HFF-Myc (cell line): Measurements from ENCODE around the gene SPINK9.
"Not testable (repeated sequence)": the region's sequence is repeated elsewhere in the genome, so short reads cannot be mapped to it uniquely, and the experiment has no call there.

Source experiments
- DNase-seq: peaks from one replicate; pipeline ENCODE4 v3.0.0-alpha.2; 2011; ENCODE audit warnings: low read depth; ENCODE audit errors: extremely low read depth
- H3K4me3 ChIP-seq: replicated peaks from 2 replicates; pipeline ENCODE4 v1.5.1; 2011; ENCODE audit warnings: low read depth, mild to moderate bottlenecking, control low read depth, low read length
- TF ChIP-seq, protein P1 (sequence below): IDR thresholded peaks from 2 replicates; pipeline ENCODE4 v1.5.1; 2012; ENCODE audit warnings: mild to moderate bottlenecking, low read depth, low read length, control low read depth; ENCODE audit errors: missing control alignments

SPINK9 gene

DNA sequence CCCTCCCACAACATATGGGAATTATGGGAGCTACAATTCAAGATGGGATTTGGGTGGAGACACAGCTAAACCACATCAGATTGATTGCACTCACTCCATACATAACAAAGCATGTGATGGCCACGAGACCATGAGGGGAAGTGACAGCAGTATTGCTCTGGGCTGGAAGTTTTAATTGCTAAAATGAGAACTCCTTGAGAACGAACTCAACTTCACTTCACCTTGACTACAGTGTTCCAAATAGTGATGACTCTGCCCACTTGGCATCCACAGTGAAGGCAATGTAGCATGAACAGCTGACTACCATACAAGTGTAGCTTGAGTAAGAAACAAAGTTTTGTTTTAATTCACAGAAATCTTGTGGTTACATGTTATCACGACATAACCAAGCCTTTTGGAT is 23.9 kb upstream of the SPINK9 start:
- DNase-seq, result no peak
- H3K4me3 ChIP-seq, result no peak overlapping the region
- TF ChIP-seq, protein P1, sequence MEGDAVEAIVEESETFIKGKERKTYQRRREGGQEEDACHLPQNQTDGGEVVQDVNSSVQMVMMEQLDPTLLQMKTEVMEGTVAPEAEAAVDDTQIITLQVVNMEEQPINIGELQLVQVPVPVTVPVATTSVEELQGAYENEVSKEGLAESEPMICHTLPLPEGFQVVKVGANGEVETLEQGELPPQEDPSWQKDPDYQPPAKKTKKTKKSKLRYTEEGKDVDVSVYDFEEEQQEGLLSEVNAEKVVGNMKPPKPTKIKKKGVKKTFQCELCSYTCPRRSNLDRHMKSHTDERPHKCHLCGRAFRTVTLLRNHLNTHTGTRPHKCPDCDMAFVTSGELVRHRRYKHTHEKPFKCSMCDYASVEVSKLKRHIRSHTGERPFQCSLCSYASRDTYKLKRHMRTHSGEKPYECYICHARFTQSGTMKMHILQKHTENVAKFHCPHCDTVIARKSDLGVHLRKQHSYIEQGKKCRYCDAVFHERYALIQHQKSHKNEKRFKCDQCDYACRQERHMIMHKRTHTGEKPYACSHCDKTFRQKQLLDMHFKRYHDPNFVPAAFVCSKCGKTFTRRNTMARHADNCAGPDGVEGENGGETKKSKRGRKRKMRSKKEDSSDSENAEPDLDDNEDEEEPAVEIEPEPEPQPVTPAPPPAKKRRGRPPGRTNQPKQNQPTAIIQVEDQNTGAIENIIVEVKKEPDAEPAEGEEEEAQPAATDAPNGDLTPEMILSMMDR, result no peak

DNA sequence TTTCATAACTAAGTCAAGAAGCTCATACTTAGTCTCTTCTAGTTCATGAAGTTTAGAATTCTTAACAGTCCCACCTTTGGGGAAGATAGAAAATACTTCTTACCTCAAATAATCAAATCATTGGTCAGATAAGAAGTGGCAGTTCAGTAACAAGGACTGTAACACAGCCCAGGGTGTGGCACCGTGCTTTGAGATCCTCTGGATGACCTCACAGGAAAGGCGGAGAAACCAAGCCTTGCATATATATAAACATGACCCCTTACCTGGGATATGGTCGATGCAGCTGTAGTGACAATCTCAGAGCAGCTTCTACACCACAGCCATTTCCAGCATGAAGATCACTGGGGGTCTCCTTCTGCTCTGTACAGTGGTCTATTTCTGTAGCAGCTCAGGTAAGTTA is 23.2 kb upstream of the SPINK9 start, which contains the start of gene SPINK7:
Gene SPINK7 (plus strand): TSS at position 271 of the 400 bp plus-strand sequence. CDS start 61 bp downstream, at position 332.
- DNase-seq, result no peak
- H3K4me3 ChIP-seq, result no peak within 1 kb of the TSS
- TF ChIP-seq, protein P1, result no peak

DNA sequence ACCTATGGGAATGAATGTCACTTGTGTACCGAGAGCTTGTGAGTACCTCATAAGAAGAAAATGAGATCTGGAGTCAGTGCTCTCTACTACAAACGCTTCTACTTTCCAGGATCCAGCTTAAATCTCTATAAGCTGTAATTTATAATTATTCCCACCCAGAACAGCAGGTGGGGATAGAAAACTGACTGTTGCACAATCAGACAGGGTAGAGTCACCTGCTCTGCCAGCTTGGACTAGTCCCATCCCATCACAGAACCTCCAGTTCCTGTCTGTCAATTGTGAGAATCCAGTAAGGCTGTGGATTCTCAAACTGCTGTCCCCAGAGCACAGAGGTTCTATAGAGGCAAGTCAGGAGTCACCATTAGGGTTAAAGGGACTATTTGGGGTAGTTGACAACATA is 21.2 kb upstream of the SPINK9 start:
- TF ChIP-seq, protein P1, result no peak
- DNase-seq, result no peak
- no peak overlapping the region for H3K4me3 ChIP-seq

DNA sequence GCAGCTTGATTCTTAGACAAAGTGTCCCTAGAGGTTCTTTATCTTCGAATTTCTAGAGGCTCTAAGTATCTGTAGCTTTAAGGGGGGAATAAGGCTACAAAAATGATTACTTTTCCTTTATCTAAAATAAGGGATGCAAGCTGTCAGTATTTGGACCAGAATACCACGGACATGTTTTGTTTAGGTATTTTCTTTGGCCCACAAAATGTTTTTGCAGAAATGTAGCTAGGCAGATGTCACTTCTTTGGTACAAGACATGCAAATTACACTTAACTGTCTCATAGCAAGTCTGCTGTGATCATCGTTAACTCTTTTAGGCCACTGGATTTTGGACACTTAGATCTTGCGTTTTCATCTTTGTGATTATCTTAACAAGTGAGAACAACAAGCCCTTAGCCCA is 20.6 kb upstream of the SPINK9 start:
- TF ChIP-seq, protein P1, result no peak
- no peak for DNase-seq
- no peak overlapping the region for H3K4me3 ChIP-seq

DNA sequence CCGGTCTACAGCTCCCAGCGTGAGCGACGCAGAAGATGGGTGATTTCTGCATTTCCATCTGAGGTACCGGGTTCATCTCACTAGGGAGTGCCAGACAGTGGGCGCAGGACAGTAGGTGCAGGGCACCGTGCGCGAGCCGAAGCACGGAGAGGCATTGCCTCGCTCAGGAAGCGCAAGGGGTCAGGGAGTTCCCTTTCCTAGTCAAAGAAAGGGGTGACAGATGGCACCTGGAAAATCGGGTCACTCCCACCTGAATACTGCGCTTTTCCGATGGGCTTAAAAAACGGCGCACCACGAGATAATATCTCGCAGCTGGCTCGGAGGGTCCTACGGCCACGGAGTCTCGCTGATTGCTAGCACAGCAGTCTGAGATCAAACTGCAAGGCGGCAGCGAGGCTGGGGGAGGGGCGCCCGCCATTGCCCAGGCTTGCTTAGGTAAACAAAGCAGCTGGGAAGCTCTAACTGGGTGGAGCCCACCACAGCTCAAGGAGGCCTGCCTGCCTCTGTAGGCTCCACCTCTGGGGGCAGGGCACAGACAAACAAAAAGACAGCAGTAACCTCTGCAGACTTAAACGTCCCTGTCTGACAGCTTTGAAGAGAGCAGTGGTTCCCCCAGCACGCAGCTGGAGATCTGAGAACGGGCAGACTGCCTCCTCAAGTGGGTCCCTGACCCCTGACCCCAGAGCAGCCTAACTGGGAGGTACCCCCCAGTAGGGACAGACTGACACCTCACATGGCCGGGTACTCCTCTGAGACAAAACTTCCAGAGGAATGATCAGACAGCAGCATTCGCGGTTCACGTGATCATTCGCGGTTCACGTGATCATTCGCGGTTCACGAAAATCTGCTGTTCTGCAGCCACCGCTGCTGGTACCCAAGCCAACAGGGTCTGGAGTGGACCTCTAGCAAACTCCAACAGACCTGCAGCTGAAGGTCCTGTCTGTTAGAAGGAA is 15.1 kb upstream of the SPINK9 start:
- H3K4me3 ChIP-seq, DNase-seq: not testable (repeated sequence)

DNA sequence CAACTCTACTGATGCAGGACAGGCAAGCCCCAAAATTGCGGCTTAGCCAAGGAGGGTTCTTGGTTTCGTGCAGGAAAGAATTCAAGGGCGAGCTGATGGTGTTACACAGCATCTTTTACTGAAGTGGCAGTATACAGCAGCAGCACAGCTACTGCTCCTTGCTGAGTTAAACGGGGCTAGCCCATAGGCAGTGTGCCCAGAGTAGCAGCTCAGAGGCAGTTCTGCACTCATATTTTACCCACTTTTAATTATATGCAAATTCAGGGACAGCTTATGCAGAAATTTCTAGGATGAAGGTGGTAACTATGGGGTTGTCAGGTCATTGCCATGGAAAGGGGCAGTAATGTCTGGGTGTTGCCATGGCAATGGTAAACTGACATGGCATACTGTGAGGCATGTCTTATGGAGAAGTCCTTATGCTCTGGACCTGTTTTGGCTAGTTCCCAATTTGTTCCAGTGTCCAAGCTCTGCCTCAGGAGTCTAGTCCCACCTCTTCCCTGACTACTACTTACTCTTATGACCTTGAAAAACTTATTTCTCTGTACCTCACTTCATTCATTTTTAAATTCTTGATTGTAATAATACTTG is 2.0 kb upstream of the SPINK9 start:
- TF ChIP-seq, protein P1, result no peak
- no peak for DNase-seq
- H3K4me3 ChIP-seq, result no peak overlapping the region

DNA sequence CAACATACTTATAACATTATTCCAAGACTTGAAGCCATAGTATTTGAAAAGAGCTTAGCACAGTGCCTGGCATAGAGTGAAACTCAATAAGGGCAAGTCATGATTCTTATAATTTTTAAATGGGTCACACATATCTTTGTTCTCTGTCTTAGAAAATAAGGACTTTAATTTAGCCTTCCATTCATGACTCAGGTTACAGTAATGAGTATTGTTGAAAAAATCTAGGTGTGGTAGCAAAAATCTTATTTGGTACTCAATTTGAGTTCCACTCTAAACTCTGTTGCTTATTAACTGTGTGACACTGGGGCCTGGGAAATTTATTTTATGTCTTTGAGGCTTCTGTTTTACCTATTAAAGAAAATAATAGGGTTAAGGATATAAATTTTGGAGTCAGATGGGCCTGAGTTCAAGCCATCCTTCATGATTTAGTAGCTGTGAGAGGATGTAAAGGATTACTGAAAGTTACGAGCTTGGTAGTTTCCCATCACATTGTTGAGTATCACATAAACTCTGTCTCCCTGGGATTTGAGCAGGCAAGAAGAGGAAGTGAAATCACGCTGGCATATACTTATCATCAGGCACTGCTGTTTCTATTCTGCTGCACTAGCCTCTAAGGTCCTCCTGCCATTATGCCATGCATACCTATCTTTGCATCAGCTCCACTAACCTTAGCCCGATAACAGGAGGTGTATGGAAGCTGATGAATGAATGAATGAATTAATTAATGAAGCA is 1.5 kb downstream of the SPINK9 start:
- TF ChIP-seq, protein P1, result no peak
- no peak for DNase-seq
- H3K4me3 ChIP-seq, result no peak overlapping the region
